Measurements from ENCODE around the gene LIG3.
"Not testable (repeated sequence)": the region's sequence is repeated elsewhere in the genome, so short reads cannot be mapped to it uniquely, and the experiment has no call there.

Gene LIG3

DNA sequence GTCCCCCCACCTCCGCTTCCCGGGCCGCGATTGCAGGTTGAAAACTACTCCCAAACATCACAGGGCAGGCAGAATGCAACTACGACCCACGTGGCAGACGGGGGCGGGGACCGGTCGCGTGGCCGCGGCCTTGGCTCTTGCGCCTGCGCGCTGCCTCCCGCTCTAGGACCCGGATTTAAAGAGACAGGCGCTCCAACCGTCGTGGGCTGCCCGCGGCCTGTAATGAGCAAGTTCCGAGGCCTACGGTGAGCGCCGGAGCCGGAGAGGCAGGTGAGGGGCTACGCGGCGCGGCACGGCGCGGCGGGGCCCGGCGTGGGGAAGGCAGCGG, at the start of gene LIG3:
Gene LIG3, plus strand, starts transcription at position 160 of the 328 bp plus-strand sequence. CDS start 2,494 bp downstream, outside the sequence.
- no peaks in the 10 kb centered on the region for H3K9me3 Mint-ChIP-seq
- peaks cover 36% of the 10 kb centered on the region for H3K4me1 Mint-ChIP-seq (ENCODE audit: low read depth)
- H3K27me3 Mint-ChIP-seq (ENCODE audit: low read depth) = no peaks in the 10 kb centered on the region
- peak within 1 kb of the TSS; percentile 93 for H3K4me3 Mint-ChIP-seq
- peak within 1 kb of the TSS; percentile 95 for H3K27ac Mint-ChIP-seq
- H3K36me3 Mint-ChIP-seq (ENCODE audit: low read depth) = peaks cover 18% of the 10 kb centered on the region

DNA sequence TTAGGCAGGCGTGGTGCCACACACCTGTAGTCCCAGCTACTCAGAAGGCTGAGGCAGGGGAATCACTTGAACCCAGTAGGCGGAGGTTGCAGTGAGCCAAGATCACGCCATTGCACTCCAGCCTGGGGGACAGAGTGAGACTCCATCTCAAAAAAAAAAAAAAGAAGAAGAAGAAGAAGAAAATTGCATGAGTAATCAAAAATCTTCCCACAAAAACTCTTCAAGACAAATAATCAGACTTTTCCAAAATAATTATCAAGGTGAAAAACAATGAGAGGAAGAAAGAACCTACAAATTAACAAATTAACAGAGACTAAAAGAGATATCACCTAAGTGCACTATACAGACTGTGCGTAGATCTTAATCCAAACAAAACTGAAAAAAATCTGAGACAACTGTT, 29.5 kb upstream of the LIG3 start:
- not testable (repeated sequence) for H3K4me1 Mint-ChIP-seq (ENCODE audit: low read depth); H3K4me3 Mint-ChIP-seq; H3K9me3 Mint-ChIP-seq; H3K27ac Mint-ChIP-seq; H3K36me3 Mint-ChIP-seq (ENCODE audit: low read depth)
- H3K27me3 Mint-ChIP-seq (ENCODE audit: low read depth) = peaks cover 11% of the 10 kb centered on the region

DNA sequence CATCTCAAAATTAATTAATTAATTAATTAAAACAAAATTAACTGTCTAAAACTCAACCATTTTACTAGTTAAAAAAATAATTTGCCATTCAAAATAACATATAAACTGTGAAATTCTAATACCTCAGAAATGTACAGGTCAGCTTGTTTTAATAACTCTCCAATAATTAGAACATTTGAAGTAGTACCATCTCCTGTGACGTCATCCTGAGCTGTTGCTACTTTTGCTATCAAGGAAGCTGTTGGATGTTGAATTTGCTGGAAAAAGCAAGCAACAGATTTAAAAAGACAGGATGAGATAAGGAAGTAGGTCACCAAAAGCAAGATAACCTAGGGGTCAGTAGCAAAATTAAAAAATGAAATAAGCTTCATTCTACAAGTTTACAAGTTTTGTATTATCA, 21.9 kb upstream of the LIG3 start:
- Mint-ChIP-seq H3K9me3 (peaks cover 7% of the 10 kb centered on the region), H3K27ac (no peak overlapping the region), H3K4me1 (ENCODE audit: low read depth) (peaks cover 14% of the 10 kb centered on the region), H3K4me3 (no peak overlapping the region), H3K27me3 (ENCODE audit: low read depth) (peaks cover 6% of the 10 kb centered on the region), H3K36me3 (ENCODE audit: low read depth) (peaks cover 13% of the 10 kb centered on the region)

DNA sequence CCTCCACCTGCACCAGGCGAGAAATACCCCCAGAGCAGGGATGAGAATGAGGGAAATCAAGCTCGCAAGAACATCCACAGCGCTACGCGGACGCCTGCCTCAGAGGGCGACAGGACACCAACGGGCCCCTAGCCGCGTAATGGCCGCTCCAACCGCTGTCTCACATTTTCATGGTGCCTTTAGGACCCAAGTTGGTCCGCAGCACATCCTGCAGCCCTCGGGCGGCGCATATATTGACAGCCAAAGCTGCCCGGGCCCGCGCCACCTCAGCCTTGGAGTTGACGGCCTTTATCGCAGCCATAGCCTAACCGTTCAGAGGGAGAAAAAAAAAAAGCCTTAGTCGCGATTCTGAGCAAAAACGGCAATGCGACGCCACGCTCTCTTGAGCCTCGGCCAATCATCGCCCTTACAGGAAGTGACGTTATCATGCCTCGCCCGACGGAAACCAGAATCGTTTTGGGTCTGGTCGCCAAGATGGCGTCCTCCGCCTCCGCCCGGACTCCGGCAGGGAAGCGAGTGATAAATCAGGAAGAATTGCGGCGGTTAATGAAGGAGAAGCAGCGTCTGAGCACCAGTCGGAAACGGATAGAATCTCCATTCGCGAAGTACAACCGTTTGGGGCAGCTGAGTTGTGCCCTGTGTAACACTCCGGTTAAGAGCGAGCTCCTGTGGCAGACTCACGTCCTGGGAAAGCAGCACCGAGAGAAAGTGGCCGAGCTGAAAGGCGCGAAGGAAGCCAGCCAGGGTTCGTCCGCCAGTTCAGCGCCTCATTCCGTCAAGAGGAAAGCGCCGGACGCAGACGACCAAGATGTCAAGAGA, 19.0 kb upstream of the LIG3 start, which contains the start of the genes CCT6B and ZNF830:
Gene CCT6B, minus strand, starts transcription at position 368 of the 819 bp plus-strand sequence. Its CDS starts 67 bp downstream, at position 301.
Gene ZNF830, plus strand, starts transcription at position 448 of the 819 bp plus-strand sequence. Its CDS starts 27 bp downstream, at position 475.
- Mint-ChIP-seq H3K4me1 (ENCODE audit: low read depth) (peaks cover 16% of the 10 kb centered on the region), H3K9me3 (peaks cover 7% of the 10 kb centered on the region), H3K36me3 (ENCODE audit: low read depth) (peaks cover 23% of the 10 kb centered on the region), H3K27ac (peak within 1 kb of the TSS; percentile 99), H3K27me3 (ENCODE audit: low read depth) (peaks cover under 1% of the 10 kb centered on the region), H3K4me3 (peak within 1 kb of the TSS; percentile 99)

GRCh38 chr17:34974179-34974578, 6.1 kb upstream of the LIG3 start:
- H3K36me3 Mint-ChIP-seq (ENCODE audit: low read depth) = peaks cover 3% of the 10 kb centered on the region
- H3K9me3 Mint-ChIP-seq = no peaks in the 10 kb centered on the region
- H3K4me3 Mint-ChIP-seq = no peak overlapping the region
- no peak overlapping the region for H3K27ac Mint-ChIP-seq
- H3K4me1 Mint-ChIP-seq (ENCODE audit: low read depth) = peaks cover 10% of the 10 kb centered on the region
- no peaks in the 10 kb centered on the region for H3K27me3 Mint-ChIP-seq (ENCODE audit: low read depth)

GRCh38 chr17:34974794-34975785, 5.2 kb upstream of the LIG3 start:
- Mint-ChIP-seq H3K27ac (no peak overlapping the region), H3K4me1 (ENCODE audit: low read depth) (peaks cover 17% of the 10 kb centered on the region), H3K4me3 (no peak overlapping the region), H3K9me3 (no peaks in the 10 kb centered on the region), H3K36me3 (ENCODE audit: low read depth) (no peaks in the 10 kb centered on the region), H3K27me3 (ENCODE audit: low read depth) (no peaks in the 10 kb centered on the region)

DNA sequence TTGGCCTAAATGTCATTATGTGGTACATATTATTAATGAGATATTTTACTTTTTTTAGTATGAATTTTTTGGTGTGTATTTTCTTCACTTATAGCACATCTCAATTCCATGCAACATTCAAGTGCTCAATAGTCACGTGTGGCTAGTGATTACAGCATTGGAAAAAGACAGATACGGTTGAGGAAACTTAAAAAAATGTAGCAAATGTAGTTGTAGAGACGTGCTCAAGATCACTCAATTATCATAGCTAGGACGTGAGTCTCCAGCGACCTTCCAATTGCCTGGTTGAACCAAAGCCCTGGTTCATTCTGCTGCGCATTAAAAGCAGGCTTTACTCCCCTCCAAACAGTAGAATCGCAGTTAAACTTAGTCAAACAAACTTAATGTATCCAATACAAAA, 1.2 kb upstream of the LIG3 start:
- Mint-ChIP-seq H3K4me3 (peak overlapping the region; percentile 18), H3K4me1 (ENCODE audit: low read depth) (peaks cover 36% of the 10 kb centered on the region), H3K27me3 (ENCODE audit: low read depth) (no peaks in the 10 kb centered on the region), H3K27ac (no peak overlapping the region), H3K36me3 (ENCODE audit: low read depth) (peaks cover 10% of the 10 kb centered on the region), H3K9me3 (no peaks in the 10 kb centered on the region)

DNA sequence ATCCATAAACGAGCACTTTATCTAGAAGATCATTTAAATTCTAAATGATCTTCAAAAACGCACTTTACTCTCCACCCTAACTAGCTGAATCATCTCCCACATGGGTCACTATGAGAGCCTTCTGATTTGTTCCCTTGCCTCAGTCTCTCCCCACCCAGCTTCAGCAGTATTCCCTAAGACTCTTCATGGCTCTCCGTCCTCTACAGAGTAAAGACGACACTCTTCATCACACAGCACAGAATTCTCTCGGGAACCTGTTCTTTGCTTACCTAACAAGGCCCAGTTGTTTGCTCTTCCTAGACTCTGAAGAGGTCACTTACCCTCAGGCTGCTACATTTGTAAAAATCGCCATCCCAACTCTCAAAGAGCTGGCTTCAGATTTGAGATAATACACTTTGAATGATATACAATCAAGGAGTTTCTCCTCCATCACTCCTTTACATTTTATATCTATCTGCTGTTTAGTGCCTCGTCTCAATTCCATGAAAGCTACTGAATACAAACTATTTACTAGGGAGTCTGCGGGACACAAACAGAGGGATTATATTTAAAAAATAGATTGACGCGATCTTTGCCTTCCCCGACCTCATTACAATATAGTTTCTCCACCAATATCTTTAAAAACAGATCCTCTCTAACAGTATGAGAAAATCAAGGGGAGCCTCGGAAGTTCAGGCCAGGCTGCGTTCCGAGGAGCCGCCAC, 511 bp upstream of the LIG3 start:
- Mint-ChIP-seq H3K27ac (peak overlapping the region; percentile 95), H3K9me3 (no peaks in the 10 kb centered on the region), H3K4me3 (peak overlapping the region; percentile 93), H3K36me3 (ENCODE audit: low read depth) (peaks cover 15% of the 10 kb centered on the region), H3K27me3 (ENCODE audit: low read depth) (no peaks in the 10 kb centered on the region), H3K4me1 (ENCODE audit: low read depth) (peaks cover 37% of the 10 kb centered on the region)

GRCh38 chr17:34980681-34981537, 597 bp downstream of the LIG3 start:
- Mint-ChIP-seq H3K36me3 (ENCODE audit: low read depth) (peaks cover 23% of the 10 kb centered on the region), H3K4me1 (ENCODE audit: low read depth) (peaks cover 38% of the 10 kb centered on the region), H3K27ac (peak overlapping the region; percentile 95), H3K9me3 (no peaks in the 10 kb centered on the region), H3K27me3 (ENCODE audit: low read depth) (no peaks in the 10 kb centered on the region), H3K4me3 (peak overlapping the region; percentile 87)

DNA sequence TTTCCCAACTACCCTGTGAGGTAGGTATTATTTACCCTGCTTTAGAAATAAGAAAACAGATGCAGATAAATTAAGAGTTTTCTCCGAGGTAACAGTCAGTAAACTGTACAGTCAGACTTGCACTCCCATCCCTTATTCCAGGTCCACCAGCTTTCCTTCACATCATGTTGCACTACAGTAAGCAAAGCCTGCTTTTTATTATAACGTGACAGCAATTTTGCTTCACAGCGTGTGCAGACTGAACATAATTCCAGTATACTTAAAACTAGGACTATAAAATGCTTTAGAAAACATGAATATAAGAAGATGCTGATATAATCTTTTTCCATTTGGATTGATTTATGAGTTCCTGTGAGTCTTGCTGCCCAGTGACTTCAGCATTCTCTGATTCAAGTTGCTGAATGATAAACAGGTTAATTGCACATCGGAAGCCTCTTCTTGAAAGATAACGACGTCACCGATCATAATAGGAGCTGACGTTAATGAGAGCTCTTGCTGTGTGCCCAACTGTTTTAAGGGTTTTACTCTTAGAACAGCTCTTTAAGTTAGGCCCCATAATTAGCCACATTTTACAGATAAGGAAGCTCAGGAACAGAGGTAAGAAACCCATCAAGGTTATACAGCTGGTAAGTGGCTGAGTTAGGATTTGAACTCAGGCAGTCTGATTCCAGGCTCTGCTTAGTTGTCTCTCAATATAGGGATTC, 1.4 kb downstream of the LIG3 start:
- Mint-ChIP-seq H3K9me3 (no peaks in the 10 kb centered on the region), H3K27me3 (ENCODE audit: low read depth) (no peaks in the 10 kb centered on the region), H3K4me1 (ENCODE audit: low read depth) (peaks cover 38% of the 10 kb centered on the region), H3K4me3 (peak overlapping the region; percentile 87), H3K27ac (peak overlapping the region; percentile 95), H3K36me3 (ENCODE audit: low read depth) (peaks cover 29% of the 10 kb centered on the region)

DNA sequence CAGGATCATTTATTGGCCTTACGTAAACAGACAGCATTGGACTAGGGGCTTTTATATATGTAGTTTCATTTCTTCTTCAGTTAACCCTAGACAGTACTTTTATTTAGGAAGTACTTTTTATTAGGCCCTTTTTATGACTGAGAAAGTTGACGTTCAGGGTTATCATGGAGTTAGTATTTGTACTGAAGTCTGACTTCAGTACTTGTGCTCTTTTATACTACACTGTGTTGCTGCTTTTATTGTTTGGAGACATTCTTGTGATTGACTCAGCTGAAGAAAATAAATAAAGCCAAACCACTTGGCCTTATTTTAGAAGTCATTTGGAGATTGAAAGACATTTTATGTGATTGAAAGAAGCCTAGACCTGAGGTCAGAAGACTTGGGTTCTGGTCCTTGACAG, 6.9 kb downstream of the LIG3 start:
- Mint-ChIP-seq H3K27me3 (ENCODE audit: low read depth) (no peaks in the 10 kb centered on the region), H3K4me3 (no peak overlapping the region), H3K4me1 (ENCODE audit: low read depth) (peaks cover 26% of the 10 kb centered on the region), H3K9me3 (no peaks in the 10 kb centered on the region), H3K27ac (no peak overlapping the region), H3K36me3 (ENCODE audit: low read depth) (peaks cover 57% of the 10 kb centered on the region)

DNA sequence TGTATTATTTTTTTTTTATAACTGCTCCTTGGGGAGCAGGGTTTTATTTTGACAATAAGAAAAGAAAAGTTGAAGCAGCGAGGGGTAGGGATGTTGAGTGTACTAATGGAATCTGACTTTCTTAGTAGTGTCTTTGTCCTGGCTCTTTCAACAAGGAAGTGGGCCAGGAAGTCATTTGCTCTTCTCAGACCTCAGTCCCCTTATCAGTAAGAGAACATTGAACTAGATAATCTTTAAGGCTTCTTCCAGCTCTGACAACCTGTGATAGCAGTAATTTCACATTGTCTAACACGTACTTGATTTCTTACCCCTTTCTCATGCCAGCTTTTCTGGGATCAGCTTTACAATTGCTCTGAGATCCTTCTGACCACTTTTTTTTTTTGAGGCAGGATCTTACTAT, 8.3 kb downstream of the LIG3 start:
- H3K4me1 Mint-ChIP-seq (ENCODE audit: low read depth) = peaks cover 28% of the 10 kb centered on the region
- H3K9me3 Mint-ChIP-seq = no peaks in the 10 kb centered on the region
- no peaks in the 10 kb centered on the region for H3K27me3 Mint-ChIP-seq (ENCODE audit: low read depth)
- H3K4me3 Mint-ChIP-seq = no peak overlapping the region
- peaks cover 61% of the 10 kb centered on the region for H3K36me3 Mint-ChIP-seq (ENCODE audit: low read depth)
- no peak overlapping the region for H3K27ac Mint-ChIP-seq

DNA sequence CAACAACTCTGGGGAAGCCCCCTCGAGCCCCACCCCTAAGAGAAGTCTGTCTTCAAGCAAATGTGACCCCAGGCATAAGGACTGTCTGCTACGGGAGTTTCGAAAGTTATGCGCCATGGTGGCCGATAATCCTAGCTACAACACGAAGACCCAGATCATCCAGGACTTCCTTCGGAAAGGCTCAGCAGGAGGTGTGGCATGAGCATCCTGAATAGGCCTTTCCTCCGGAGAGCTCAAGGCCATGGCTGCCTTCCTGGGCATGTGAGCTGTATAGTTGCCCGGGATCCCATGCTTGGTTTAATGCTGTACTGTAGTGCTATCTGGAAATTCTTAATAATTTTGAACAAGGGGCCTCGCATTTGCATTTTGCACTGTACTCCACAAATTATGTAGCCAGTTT, 9.2 kb downstream of the LIG3 start:
- no peak overlapping the region for H3K4me3 Mint-ChIP-seq
- no peak overlapping the region for H3K27ac Mint-ChIP-seq
- H3K9me3 Mint-ChIP-seq = no peaks in the 10 kb centered on the region
- H3K4me1 Mint-ChIP-seq (ENCODE audit: low read depth) = peaks cover 24% of the 10 kb centered on the region
- peaks cover 58% of the 10 kb centered on the region for H3K36me3 Mint-ChIP-seq (ENCODE audit: low read depth)
- H3K27me3 Mint-ChIP-seq (ENCODE audit: low read depth) = no peaks in the 10 kb centered on the region

All from T-helper 1 cell treated with Interleukin-12 subunit alpha and Interleukin-12 subunit beta and Interleukin-4 antibody, amounts not matched to agents 30 μg/mL and 1 μg/mL, for 36 hours (primary cell).